ENCODE results near the gene NOC2L. TPM values are rescaled to one million over a fixed set of nuclear protein-coding genes. Genes with fewer than 3 reads are reported as not detected.

NOC2L gene
- total RNA-seq, 1 donor from 2014 or later = 95.5 TPM

DNA sequence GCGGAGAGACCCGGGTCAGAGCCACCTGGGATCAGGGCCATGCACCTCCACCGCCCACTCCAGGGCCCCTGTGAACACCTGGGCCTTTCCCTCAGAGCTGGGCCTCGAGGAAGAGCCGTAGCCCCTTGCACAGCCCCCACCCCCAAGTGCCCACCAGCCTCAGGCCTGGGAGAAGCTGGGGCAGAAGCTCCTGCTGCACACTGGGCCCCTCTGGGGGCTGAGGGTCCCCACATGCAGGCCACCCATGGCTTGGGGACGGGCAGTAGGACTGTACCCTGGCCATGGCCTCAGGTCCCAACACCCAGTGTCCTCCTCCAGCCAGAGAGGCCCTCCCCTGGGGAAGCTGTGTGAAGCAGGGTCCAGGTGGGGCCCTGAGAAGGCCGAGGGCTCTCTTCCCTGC lies 6.5 kb downstream of the NOC2L start:
- TF ChIP-seq, protein P1, sequence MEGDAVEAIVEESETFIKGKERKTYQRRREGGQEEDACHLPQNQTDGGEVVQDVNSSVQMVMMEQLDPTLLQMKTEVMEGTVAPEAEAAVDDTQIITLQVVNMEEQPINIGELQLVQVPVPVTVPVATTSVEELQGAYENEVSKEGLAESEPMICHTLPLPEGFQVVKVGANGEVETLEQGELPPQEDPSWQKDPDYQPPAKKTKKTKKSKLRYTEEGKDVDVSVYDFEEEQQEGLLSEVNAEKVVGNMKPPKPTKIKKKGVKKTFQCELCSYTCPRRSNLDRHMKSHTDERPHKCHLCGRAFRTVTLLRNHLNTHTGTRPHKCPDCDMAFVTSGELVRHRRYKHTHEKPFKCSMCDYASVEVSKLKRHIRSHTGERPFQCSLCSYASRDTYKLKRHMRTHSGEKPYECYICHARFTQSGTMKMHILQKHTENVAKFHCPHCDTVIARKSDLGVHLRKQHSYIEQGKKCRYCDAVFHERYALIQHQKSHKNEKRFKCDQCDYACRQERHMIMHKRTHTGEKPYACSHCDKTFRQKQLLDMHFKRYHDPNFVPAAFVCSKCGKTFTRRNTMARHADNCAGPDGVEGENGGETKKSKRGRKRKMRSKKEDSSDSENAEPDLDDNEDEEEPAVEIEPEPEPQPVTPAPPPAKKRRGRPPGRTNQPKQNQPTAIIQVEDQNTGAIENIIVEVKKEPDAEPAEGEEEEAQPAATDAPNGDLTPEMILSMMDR (IDR thresholded peaks at IDR 0.05) = no peak
- no peak overlapping the region for H3K4me3 Mint-ChIP-seq
- no peak for ATAC-seq (ENCODE audit: low read depth)
- no peak for DNase-seq
- ChIA-PET POLR2A (no interaction called here), CTCF (no interaction called here)
- H3K4me1 Mint-ChIP-seq = peaks cover 12% of the 10 kb centered on the region
- peaks cover 94% of the 10 kb centered on the region for H3K36me3 Mint-ChIP-seq (ENCODE audit: low read depth)
- intact Hi-C loops (cut with micrococcal nuclease) = no loop called here
- H3K27me3 Mint-ChIP-seq = no peaks in the 10 kb centered on the region
- H3K27ac Mint-ChIP-seq = no peak overlapping the region
- no peaks in the 10 kb centered on the region for H3K9me3 Mint-ChIP-seq

DNA sequence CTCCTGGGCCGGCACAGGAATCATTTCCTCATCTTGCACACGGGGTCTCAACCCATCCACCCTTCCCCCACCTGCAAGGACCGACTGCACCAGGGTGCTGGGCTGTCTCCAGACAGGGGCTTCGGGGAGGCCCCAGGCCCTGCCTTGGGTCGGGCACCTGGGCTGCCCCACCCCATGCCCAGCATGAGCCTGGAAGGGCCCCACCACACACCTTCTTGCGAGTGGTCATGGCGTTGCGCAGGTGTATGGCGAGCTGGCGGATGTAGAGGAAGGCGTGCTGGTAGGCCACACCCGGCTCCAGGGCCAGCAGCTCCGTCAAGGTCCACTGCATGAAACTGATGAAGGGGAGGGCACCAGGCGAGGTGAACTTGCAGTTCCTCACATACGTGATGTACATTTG lies 6.9 kb downstream of the NOC2L start:
- H3K36me3 Mint-ChIP-seq (ENCODE audit: low read depth) = peaks cover 92% of the 10 kb centered on the region
- intact Hi-C loops (cut with micrococcal nuclease) = no loop called here
- DNase-seq (no peak), ATAC-seq (ENCODE audit: low read depth) (no peak)
- H3K4me3 Mint-ChIP-seq = no peak overlapping the region
- no peak overlapping the region for H3K27ac Mint-ChIP-seq
- CTCF ChIA-PET = no interaction called here
- peaks cover 9% of the 10 kb centered on the region for H3K4me1 Mint-ChIP-seq
- TF ChIP-seq, protein P1 (IDR thresholded peaks at IDR 0.05) = no peak
- H3K27me3 Mint-ChIP-seq = no peaks in the 10 kb centered on the region
- no peaks in the 10 kb centered on the region for H3K9me3 Mint-ChIP-seq
- POLR2A ChIA-PET = no interaction called here

DNA sequence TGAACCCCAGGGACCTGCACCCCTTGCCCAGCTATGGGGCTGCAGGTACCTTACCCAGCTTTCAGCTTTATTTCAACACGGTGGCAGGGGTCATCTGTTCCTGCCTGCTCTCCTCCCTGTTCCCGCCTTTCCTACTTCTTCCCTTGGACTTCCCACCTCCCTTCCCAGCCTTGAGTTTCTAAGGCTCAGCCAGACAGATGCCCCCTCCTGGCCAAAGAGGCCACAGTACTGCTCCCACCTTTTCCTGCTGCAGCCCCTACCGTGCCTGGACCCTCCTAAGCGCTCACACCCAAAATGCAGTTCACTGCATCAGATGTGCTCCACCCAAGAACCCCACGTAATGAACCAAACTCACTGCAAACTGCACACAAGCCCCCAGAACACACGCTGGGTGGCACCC lies 7.7 kb downstream of the NOC2L start:
- POLR2A ChIA-PET = no interaction called here
- intact Hi-C loops (cut with micrococcal nuclease) = no loop called here

DNA sequence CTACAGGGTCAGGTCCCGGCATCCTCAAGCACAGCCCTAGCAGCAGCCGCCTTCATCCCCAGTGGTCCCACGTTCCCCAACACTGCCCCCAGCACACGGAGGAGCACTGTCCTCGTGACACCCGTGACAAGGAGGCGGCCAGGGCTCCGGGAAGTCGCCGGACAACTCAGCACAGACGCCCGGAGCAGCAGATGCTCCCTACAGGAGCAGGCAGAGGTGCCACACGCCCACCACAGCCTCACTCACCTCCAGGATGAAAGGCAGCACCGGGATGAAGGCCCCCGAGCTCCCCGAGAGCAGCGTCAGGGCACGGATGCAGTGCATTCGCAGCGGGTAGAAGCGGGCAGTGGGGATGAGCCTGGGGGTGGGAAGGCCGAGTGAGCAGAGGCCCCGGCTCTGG lies 8.2 kb downstream of the NOC2L start:
- TF ChIP-seq, protein P1 (IDR thresholded peaks at IDR 0.05) = no peak
- Mint-ChIP-seq H3K27me3 (no peaks in the 10 kb centered on the region), H3K4me1 (peaks cover 3% of the 10 kb centered on the region), H3K9me3 (no peaks in the 10 kb centered on the region), H3K36me3 (ENCODE audit: low read depth) (peaks cover 89% of the 10 kb centered on the region), H3K27ac (no peak overlapping the region), H3K4me3 (no peak overlapping the region)
- ChIA-PET CTCF (no interaction called here), POLR2A (no interaction called here)
- intact Hi-C loops (cut with micrococcal nuclease) = no loop called here
- DNase-seq (no peak), ATAC-seq (ENCODE audit: low read depth) (no peak)

More for the DNA sequence above, 7.7 kb downstream of the NOC2L start:
- TF ChIP-seq, protein P1 (IDR thresholded peaks at IDR 0.05) = no peak
- Mint-ChIP-seq H3K27ac (no peak overlapping the region), H3K4me3 (no peak overlapping the region), H3K9me3 (no peaks in the 10 kb centered on the region), H3K27me3 (no peaks in the 10 kb centered on the region), H3K36me3 (ENCODE audit: low read depth) (peaks cover 91% of the 10 kb centered on the region), H3K4me1 (peaks cover 3% of the 10 kb centered on the region)
- CTCF ChIA-PET = interaction anchor here (0.6 kb wide), 1 partner anchor 12 kb away, joined by 3 read pairs; no protein-coding TSS in a partner anchor
- no peak for DNase-seq
- ATAC-seq (ENCODE audit: low read depth) = no peak

DNA sequence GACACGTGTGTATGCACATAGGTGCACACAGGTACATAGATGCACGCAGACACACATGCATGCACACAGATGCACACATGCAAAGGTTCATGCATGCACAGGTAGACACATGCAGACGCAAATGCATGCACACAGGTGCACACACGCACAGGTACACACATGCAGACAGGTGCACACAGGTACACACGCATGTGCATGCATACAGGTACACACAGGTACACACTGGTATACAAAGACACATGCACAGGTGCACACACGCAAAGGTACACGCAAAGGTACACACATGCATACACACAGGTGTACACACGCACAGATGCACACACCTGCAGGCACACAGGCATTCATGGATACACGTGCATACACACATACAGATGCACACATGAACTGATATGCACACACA lies 8.8 kb downstream of the NOC2L start:
- no peak for ATAC-seq (ENCODE audit: low read depth)
- Mint-ChIP-seq H3K4me3 (no peak overlapping the region), H3K27ac (no peak overlapping the region), H3K27me3 (no peaks in the 10 kb centered on the region), H3K36me3 (ENCODE audit: low read depth) (peaks cover 89% of the 10 kb centered on the region), H3K9me3 (no peaks in the 10 kb centered on the region), H3K4me1 (peaks cover under 1% of the 10 kb centered on the region)
- DNase-seq = no peak
- intact Hi-C loops (cut with micrococcal nuclease) = no loop called here
- POLR2A ChIA-PET = no interaction called here
- CTCF ChIA-PET = no interaction called here
- TF ChIP-seq, protein P1 (IDR thresholded peaks at IDR 0.05) = no peak

Data from activated B cell treated with CpG ODN at 0.5 μM for 24 hours (primary cell).